ENCODE data around the gene MOB1A.
"Not testable (repeated sequence)": the region's sequence is repeated elsewhere in the genome, so short reads cannot be mapped to it uniquely, and the experiment has no call there.

Gene MOB1A

DNA sequence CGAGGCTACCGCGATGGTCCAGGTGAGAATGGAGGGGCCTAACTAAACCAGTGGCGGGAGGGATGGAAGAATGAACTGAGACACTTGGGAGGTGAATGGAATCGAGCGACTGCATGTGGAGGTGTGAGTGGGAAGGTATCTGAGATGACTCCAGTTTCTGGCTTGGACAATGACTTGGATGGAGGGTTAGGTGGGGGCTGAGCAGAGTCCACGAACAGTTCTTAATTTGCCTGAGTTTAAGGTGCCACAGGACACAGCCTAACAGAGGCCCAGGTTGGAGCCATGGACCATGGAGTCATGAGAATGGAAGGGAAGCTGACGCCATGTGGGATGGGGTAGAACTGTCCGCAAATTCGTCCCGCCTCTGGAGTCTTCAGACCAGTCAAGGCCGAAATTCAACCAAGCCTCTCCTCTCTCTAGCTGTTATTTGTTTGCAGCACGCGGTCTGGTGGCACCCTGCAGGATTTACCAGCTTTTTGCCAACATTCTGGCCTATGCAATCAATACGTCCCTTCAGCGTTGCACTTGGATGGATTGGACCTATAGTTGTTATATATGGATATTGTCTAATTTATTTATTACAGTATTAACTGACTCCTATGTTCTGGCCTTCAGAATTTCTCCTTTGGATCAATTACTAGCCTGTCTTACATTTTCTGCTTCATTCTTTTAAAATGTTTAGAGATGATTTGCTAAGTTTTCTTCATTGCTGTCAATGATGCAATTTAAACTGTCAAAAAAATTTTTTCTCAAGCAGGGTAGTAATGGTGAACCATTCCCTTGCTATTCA is 30.0 kb downstream of the MOB1A start:
- DNase-seq (ENCODE audit: low read depth): no peak

DNA sequence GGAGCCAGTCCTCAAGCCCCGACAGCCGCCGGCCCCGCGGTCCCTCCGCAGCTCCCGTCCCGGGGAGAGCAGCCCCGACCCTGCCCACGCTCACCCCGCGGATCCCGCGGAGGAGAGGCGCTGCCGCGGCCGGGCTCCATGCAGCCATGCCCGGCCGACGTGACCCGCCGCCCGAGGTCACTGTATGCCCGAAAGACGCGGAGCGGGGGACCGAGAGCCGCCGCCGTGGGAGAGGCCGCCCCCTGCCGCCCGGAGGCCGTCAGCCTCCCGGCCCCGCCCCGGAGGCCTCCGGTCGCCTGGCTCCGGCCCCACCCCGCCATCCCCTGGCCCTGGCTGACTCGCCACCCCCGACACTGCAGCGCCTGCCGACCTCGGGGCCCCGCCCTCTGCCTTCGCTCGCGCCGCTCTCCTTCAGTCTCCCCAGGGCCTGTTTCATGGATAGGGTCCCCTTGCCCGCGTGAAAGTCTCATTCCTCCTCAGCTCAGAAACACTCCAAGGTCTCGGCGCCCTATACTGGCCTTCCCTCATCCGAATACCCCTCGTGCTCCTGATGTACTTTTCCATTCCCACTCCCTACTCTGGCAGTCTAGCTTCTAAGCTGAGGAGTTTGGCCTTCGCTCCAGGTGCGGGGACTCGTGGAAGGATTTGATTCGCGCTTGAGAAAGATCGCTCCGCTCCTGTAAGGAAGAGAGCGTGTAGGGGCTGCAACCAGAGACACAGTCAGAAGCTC is 30.8 kb downstream of the MOB1A start, which contains the start of gene BOLA3:
Gene BOLA3, minus strand, starts transcription at position 186 of the 730 bp plus-strand sequence. Its CDS starts 38 bp downstream, at position 148.
- DNase-seq (ENCODE audit: low read depth): peak; percentile 80

DNA sequence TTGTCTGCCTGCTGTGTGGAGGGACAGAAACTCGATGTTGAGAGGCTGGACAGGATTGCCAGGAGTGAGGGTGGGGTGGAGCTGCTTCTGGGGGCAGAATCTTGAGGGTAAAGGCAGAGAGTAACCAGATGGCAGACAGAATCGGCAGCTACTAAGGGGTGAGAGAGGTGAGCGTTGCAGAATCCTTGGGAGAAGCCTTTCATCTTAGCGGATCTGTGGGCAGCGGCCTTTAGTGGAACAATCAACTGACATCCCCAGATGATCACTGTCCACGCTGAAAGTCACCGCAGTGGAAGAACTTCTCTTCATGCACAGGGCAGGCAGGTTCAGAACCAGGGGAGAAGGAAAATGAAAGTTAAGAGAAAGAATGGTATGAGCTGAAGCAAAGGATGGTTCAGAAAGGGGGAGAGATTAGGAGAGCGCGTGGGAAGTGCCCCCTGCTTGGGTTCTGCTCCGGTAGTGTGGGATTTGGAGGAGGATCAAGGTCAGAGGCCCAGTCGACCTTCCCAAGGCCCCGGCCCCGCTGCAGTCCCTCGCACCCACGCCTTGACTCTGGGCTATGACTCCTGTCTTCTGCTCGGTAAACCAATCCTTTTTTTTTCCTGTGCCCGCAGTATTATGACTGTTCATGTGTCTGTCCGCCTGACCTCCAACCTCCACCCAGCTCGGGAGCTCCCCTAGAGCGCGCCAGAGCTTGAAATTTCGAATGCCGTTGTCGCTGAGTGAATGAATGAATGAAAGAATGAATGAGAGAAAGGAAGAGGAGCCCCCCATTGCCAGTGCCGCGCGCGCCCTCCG is 31.6 kb downstream of the MOB1A start:
- no peak for DNase-seq (ENCODE audit: low read depth)

DNA sequence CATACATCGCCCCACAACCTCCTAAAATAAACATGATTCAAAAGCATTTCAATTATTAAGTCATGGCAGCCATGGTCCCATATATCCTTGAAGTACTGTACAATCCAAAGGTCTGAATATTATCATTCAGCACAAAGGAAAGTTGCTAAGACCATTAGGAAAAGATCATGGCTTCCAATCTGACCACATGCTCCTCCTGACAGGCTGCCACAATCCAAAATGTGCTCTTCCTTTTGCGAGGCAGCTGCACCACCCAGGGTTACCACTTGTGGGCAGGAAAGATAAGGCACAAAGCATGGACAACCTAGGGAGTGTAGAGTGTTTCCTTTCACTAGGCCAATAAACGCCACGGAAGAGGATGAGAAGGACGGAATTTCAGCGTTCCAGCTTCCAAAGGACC is 36.3 kb downstream of the MOB1A start:
- no peak for DNase-seq (ENCODE audit: low read depth)

DNA sequence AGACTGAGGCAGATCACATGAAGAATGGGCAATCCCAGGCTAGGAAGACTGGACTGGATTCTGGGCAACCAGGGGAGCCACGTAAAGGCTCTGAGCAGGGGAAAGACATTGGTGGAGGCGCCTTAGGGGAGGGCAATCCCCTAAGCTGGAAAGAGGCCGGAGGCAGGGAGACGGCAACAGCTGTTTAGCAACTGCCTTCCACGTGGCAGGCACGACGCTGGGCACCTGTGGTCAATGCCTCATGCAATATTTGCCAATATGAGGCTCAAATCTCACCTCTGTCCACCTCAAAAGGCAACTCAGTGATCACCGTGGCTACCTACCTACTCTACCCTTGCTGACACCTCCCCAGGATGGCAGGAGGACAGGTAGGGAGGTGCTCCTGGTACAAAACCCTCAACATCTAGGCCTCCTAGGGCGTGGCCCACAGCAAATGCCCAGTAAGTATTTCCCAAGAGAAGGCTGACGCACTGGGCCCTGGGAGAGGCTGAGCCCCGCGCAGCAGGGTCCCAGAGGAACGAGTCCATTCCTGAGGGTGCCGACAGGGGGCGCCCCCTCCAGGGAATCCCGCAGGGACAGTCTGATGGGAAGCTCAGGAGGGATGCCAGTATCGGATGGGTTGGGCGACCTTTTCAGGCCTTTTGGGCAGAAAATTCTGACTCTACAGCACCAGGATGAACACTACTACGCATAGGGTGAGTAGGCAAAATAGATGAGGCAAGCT is 39.9 kb downstream of the MOB1A start:
- no peak for DNase-seq (ENCODE audit: low read depth)

DNA sequence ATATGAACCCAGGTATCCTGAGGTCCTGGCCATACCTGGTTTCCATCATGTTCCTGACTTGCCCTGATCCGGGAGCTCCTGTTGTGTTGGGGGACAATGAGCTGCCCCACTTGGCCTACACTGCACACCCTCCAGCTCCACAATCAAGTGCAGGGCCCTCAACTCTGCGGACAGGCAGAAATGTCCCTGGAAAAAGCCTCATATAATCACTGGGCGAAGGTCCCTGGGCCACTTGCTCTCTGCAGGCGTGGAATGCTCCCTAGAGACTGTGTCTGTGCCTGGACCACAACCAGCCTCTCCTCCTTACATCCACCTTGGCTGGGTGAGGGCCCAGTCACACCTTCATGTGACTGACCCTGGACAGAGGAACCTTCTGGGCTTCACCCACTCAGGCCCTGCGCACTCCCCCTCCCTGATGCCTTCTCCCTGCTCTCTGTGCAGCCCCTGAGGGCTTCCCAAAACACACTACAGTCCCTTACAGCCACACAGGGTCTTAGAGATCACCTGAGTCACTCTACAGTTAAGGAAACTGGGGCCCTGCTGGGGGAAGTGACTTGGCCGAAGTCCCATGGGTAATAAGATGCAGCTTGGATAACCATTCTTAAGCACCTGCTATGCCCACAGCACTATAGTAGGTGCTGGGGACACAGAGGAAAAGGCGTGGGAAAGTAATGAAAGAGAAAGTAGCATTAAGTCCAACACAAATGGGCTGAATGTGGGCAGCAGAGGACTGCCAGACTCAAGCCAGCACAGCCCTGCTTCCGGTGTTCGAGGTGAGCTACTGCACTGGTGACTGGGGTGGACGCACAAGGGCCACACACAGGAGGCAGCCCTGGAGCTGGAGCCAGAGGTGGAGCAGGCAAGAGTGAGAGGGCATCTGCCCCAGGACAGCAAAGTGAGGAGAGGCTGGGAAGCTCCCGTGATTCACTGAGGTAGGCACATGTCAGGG is 40.8 kb downstream of the MOB1A start:
- DNase-seq (ENCODE audit: low read depth): no peak

DNA sequence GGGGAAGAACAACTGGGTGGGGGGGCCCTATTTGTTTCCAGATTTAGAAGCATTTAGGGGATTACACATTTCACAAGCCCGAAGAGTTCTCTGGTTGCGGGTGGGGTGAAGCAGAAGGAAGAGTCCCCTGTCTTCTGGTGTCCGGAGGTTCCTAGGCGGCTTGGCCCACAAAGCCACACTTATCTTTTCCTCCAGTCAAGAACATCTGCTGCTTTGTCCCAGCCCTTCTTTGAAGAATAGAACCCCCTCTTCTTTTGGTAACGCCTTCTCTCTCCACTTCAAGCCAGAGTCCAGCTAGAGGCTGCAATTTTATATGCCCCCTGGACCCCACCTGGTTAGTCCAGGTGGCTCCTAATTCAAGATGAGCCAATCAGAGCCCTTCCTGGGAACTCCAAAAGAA is 46.8 kb downstream of the MOB1A start:
- DNase-seq (ENCODE audit: low read depth): no peak

DNA sequence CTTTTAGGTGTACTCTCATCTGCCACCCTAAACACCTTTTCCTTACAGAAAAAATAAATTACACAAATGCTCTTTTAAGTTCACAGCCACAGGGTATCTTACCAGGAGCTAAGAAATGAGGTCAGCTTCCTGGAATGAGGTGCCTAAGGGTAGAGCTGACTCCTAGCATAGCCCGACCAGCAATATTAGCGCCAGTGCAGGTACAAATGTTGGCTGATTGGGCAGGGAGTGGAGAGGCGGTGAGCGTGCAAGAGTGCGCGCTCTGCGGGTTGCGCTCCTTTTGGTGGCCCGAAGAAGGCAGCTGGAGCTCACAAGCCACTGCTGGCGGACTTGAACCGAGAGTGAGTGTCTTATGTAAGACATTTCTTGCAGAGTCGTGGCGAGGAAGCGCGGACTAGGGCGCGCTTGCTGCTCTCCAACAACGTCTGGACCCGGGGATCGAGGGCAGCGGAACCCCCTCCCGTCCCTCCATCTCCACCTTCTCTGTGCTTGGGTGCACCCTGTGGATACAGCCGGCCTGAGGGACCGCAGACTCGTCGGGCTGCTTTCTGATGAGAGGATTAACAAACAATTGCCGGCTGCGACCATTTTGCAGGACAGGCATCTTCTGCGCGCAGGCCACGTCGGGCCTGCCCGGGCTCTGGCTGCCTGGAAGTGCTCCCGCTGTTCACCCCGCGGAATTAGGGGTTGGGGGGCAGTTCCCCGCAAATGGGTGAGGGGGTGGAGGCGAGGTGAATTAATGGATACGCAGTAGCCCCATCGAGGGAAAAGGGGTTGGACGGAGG is 48.3 kb downstream of the MOB1A start:
- DNase-seq (ENCODE audit: low read depth): no peak

DNA sequence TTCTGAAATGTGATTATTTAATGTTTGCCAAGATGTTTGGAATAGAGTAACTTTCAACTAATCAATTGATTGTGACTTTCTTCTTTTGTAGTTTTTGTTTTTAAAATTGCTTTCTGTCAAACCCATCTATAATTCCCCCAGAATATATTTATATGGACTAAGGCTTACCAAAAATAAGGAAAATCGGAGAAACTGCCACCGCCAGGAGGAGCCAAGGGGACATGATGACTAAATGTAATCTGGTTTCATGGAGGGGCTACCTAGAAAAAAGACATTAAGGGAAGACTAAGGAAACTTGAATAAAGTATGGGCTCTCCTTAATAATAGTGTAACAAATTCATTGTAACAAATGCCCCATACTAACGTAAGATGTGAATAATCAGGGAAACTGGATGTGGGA is 50.5 kb downstream of the MOB1A start:
- no peak for DNase-seq (ENCODE audit: low read depth)

DNA sequence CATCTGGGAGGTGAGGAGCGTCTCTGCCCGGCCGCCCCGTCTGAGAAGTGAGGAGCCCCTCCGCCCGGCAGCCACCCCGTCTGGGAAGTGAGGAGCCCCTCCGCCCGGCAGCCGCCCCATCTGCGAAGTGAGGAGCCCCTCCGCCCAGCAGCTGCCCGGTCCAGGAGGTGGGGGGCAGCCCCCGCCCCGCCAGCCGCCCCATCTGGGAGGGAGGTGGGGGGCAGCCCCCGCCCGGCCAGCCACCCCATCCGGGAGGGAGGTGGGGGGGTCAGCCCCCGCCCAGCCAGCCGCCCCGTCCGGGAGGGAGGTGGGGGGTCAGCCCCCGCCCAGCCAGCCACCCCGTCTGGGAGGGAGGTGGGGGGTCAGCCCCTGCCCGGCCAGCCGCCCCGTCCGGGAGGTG is 54.7 kb downstream of the MOB1A start:
- not testable (repeated sequence) for DNase-seq (ENCODE audit: low read depth)

DNA sequence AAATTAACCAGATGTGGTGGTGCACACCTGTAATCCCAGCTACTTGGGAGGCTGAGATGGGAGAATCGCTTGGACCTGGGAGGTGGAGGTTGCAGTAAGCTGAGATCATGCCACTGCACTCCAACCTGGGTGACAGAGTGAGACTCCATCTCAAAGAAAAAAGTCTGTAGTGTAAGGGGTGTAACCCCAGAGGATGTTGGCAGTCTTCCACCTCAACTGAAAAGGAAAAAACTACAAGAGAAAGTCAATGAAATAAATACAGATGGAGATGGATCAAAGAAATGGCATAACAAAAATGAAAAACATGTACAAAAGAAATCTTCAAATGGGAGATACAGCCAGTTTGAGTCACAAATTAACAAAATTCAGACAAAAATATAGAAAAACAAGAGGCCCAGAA is 56.8 kb downstream of the MOB1A start:
- DNase-seq (ENCODE audit: low read depth): not testable (repeated sequence)

DNA sequence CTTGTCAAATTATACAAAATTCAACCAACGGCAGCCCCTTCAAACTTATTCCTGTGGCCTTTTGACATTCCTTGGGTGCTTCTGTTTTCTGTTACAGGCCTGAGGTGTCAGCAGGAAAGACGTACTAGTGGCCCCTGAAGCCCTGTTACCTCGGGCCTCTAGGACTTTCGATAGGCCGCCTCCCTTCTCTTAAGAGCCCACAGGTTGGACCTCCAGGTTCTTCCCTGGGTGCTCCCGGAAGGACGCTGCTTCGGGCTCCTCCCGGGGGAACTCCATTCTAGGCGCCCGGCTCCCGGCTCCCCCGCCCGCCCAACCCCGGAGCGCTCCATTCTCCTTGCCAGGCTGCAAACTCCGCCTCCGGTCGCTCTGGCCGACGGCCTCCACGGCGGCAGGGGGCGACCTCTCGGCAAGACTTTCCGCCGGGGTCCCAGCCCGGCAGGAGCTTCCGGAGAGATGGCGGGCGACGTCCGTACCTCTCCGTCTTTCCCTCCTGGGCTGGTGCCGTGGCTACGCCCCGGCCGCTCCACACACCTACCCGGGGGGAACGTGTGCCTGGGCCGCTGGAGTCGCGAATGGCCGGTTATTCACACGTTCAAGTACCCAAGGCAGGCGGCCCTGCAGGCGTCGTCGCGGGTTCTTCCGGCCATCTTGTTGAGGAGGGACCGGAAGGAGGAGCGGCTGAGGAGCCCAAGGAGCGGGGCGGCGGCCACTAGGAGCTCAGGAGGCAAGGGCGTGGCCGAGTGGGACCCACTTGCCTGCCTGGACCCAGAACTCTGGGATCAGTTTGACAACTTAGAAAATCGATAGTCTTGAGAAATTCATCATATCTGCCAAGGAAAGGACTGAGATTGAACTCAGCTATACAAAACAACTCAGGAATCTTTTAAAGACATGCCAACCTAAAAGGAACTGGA is 58.5 kb downstream of the MOB1A start:
- peak; percentile 83 for DNase-seq (ENCODE audit: low read depth)

DNA sequence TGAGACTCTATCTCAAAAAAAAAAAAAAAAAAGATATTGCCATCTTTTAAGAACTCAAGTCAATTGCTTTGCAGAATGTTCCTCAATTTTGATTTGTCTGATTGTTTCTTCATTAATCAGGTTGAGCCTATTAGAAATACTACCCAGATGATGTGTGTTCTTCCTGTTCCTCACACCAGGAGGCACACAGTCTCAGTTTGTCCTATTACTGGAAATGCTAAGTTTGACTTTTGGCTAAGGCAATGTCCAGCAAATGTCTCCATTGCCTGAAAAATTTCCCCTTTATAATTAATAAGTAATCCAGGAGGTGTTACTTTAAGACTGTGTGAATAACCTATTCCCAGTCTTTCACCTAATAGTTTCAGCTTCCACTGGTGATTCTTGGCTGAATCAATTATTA is 59.3 kb downstream of the MOB1A start:
- no peak for DNase-seq (ENCODE audit: low read depth)

DNA sequence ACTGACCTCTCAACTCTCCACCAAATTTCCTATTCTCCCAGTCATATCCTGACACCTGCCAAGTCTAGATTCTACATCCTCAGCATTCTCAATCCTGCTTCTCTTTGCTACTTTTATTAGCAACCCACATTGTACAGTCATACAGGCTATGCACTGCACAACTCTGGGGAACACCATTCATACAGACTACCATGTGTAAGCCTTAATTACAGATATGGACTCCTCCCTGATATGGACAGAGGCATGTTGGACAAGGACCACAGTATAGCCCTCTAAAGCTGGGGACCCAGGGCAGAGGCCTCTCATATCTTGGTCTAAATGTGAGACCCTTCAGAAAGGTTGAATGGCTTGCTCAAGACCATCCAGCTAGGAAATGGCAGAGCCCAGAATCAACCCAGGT is 67.3 kb downstream of the MOB1A start:
- no peak for DNase-seq (ENCODE audit: low read depth)

DNA sequence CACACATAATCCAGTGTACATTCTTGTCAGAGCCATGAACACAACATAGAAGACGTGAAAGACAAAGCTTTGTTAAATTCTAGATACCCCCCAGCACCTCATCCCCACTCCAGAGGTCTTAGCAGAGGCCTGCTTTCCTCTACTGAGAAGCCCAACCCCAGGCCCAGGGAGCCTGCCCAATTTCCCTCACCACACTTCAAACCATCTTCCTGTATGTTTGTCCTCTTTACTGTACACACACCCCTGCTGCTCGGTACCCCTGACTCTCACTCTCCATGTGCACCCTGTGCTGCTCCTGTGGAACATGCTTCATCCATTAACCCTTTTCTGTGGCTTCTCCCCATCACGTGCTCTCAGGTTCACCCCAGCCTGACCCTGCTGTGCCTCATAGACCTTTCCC is 68.1 kb downstream of the MOB1A start:
- no peak for DNase-seq (ENCODE audit: low read depth)

DNA sequence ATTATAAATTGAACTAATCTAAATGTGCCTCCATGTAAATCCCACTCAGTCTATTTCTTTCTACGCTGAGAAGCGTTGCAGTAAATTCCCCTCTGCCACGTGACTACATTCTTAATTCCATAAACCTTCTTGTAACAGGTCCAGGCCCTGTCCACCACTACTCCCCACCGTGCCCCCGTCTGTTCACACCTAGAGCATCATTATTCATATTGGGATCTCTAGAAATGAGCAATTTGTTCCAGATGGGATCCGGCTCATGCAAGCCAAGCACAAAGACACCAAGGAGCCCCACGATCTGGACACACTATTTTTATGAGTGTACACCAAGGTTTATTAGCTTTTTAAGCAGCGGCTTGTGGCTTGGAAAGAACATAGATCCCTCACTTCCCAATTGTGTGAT is 69.1 kb downstream of the MOB1A start:
- no peak for DNase-seq (ENCODE audit: low read depth)

DNA sequence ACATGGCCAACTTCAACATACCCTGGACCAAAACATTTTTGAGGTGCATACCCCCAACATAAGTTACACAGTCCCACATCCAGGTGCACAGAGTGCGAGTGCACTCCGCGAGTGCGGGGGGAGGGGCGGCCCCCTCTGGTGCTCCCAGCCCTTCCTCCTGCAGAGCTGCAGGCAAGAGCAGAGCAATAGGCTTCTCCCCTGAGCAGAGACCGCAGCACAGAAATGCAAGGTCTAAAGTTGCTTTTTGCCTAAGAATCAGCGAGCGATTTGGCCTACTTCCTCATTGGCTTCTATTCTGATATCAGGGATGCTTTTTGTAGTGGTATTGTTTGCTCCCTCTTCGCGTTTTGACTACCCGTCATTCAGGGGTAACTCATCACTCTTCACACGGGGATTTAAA is 71.6 kb downstream of the MOB1A start:
- no peak for DNase-seq (ENCODE audit: low read depth)

DNA sequence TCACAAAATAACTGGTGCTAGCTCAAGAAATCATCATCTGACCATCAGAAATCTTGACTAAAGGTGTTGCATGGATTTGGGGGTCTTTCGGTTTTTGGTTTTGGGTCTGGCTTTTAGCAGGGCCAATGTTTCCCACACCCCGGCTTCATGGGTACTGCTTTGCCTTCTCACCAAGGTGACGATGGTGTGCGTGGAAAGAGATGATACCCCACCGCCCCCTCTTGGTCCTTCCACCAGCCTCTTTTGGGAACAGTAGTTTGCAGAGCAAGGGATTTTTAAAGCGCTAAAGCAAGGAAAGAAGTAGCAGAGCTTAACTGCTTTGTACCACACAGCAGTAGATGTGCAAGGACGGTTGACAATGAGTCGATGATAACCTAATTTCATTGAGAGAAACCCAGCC is 73.3 kb downstream of the MOB1A start:
- DNase-seq (ENCODE audit: low read depth): no peak

DNA sequence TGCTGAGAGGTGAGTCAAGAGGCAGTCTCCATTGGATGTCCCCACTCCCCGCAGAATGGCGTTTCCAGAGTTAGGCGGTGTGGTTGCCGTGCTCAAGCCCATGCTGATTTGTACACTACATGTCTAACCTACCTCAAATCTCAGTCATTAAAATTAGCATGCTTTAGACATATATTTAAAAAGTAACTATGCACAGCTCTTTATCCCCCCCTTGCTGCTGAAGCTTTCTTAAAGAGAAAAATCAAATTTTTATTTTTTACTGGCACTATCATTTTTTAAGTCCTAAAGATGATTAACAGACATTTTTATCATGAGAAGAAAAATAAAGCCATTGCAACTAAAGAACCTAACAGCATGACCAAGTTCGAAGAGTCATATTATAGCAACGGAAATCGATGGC is 73.8 kb downstream of the MOB1A start:
- no peak for DNase-seq (ENCODE audit: low read depth)

Measured in stimulated activated CD8-positive, alpha-beta memory T cell treated with anti-CD3 and anti-CD28 coated beads, Interleukin-4, amount 100 ng/mL, for 24 hours (primary cell).